Measurements from ENCODE around the gene DOCK4.

- TF ChIP-seq CTCF (IDR thresholded peaks at IDR 0.05) (no peak), POLR2A (IDR thresholded peaks at IDR 0.05) (no peak)
These were observed 327.4 kb downstream of the DOCK4 start for GRCh38 chr7:111878785-111879184.
